ENCODE results near the gene NEURL3.
"Not testable (repeated sequence)": the region's sequence is repeated elsewhere in the genome, so short reads cannot be mapped to it uniquely, and the experiment has no call there.

The NEURL3 gene

DNA sequence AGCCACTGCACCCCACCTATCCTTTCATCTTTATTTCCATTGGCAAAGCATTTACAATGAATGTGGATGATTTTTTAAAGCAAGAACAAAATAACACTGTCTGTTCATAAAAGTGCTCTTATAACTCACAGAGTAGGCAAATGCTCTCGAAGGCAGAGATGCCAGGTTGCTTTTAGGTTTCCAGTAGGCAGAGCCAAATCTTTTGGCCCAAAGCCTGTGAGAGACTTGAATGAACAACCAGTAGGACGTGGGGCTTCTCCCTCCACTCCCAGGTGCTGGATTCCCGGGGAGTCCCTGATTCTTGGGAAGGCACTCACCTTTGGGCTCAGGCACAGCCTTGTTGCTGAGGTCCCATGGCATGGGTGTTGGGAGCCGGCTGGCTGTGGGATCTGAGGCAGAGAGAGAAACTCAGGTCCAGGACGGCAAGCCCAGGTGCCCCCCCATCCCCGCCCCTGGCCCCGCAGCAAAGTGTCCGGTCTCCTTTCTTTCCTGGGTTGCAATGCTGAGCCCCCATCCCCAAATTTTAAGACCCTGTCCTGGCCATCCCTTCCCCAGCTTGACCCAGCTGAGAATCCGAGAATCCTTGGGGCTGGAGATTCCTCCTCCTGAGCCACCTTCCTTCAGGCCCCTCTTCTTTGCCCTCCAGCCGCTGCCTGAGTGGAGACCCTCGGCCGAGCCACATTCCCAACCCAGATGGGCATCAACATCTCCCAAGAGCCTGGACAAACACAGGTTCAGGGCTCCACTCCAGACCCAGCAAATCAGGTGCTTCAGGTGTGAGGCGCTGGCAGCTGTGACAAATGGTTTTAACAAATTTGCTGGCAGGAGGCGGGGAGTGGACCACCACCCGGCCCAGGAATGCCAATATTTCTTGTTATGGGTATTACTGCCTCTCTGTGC is 5.8 kb downstream of the NEURL3 start:
- no peak overlapping the region for H2AFZ ChIP-seq (ENCODE audit: insufficient read depth, low read length, poor library complexity)
- peaks cover 2% of the 10 kb centered on the region for H3K9me3 ChIP-seq (ENCODE audit: insufficient read depth, low read depth, low read length)
- no CpG with 5 or more reads among the region's 15 CpGs for WGBS (ENCODE audit: extremely low coverage, insufficient coverage, insufficient read length)
- no peak overlapping the region for H3K27ac ChIP-seq (ENCODE audit: low read depth, low read length)
- H4K12ac ChIP-seq (ENCODE audit: low read depth, low read length) = no peak overlapping the region
- H4K91ac ChIP-seq (ENCODE audit: low read depth, low read length) = no peak overlapping the region
- peaks cover 6% of the 10 kb centered on the region for H3K79me1 ChIP-seq (ENCODE audit: low read length)
- no peaks in the 10 kb centered on the region for H3K27me3 ChIP-seq (ENCODE audit: insufficient read depth, low read length)
- DNase-seq = no peak
- H3K9ac ChIP-seq (ENCODE audit: low read length) = no peak overlapping the region
- H2BK120ac ChIP-seq (ENCODE audit: insufficient read depth, low read length, poor library complexity) = no peak overlapping the region
- H4K8ac ChIP-seq (ENCODE audit: low read depth, low read length) = no peak overlapping the region
- no peak overlapping the region for H2BK12ac ChIP-seq (ENCODE audit: low read length)
- no peak overlapping the region for H2BK5ac ChIP-seq (ENCODE audit: low read depth, low read length, poor library complexity)
- H3K14ac ChIP-seq (ENCODE audit: low read length) = no peak overlapping the region
- H3K23ac ChIP-seq (ENCODE audit: low read length) = no peak overlapping the region
- H2AK5ac ChIP-seq (ENCODE audit: low read length) = no peak overlapping the region
- H3K4me3 ChIP-seq (ENCODE audit: low read depth, low read length) = no peak overlapping the region
- no peaks in the 10 kb centered on the region for H3K36me3 ChIP-seq (ENCODE audit: control insufficient read depth in 1 of 2, insufficient read depth in 2 of 2, low read length in 2 of 2)
- no peak overlapping the region for H3K4me2 ChIP-seq (ENCODE audit: low read length)
- H3K18ac ChIP-seq (ENCODE audit: low read length) = no peak overlapping the region
- no peak overlapping the region for H3K4ac ChIP-seq (ENCODE audit: low read depth, low read length)
- H3K4me1 ChIP-seq (ENCODE audit: control insufficient read depth in 1 of 2, insufficient read depth in 2 of 2, low read length in 2 of 2) = peaks cover 14 to 20% of the 10 kb centered on the region in 2 experiments
- H3K79me2 ChIP-seq (ENCODE audit: control insufficient read depth, insufficient read depth, low read length, poor library complexity) = no peaks in the 10 kb centered on the region

DNA sequence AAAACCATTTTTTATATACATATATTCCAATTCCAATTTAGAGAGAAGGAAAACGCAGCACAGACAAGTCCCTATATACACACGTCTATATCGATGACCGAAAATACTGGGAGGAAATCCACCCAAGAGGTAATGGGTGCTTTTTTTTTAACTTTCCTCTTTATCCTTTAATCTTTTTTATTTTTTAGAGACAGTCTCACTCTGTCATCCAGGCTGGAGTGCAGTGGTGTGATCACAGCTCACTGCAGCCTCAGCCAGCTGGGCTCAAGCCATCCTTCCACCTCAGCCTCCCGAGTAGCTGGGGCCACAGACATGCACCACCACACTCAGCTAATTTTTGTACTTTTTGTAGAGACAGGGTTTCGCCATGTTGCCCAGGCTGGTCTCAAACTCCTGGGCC is 6.5 kb downstream of the NEURL3 start:
- not testable (repeated sequence) for H3K4me3 ChIP-seq (ENCODE audit: low read depth, low read length)
- no CpG with 5 or more reads among the region's 6 CpGs for WGBS (ENCODE audit: extremely low coverage, insufficient coverage, insufficient read length)

DNA sequence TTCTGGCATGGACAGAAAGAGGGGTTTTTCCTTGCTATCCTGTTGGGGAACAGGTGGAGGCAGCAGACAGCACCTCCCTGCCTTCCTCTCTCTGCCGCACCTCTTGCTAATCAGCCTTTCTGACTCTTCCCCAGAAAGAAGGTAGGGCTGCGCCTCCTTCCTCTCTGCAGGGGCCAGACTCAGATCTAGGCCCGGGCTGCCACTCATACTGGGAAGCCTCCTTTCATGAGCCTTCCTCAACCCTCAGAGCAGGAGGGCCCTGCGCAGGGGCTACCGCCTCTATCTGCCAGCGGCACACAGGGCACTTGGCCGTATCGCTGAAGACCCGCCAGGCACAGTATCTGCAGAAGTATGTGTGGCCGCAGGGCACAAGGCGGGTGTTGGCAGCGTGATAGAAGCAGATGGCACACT is 7.1 kb downstream of the NEURL3 start:
- Histone ChIP-seq H2AK5ac (ENCODE audit: low read length) (no peak overlapping the region), H2BK5ac (ENCODE audit: low read depth, low read length, poor library complexity) (no peak overlapping the region), H3K4me1 (ENCODE audit: control insufficient read depth in 1 of 2, insufficient read depth in 2 of 2, low read length in 2 of 2) (peaks cover 6 to 9% of the 10 kb centered on the region in 2 experiments), H2BK12ac (ENCODE audit: low read length) (no peak overlapping the region), H3K4me3 (ENCODE audit: low read depth, low read length) (no peak overlapping the region), H3K79me2 (ENCODE audit: control insufficient read depth, insufficient read depth, low read length, poor library complexity) (no peaks in the 10 kb centered on the region), H2AFZ (ENCODE audit: insufficient read depth, low read length, poor library complexity) (no peak overlapping the region), H4K91ac (ENCODE audit: low read depth, low read length) (no peak overlapping the region), H4K8ac (ENCODE audit: low read depth, low read length) (no peak overlapping the region), H3K4ac (ENCODE audit: low read depth, low read length) (no peak overlapping the region), H3K14ac (ENCODE audit: low read length) (no peak overlapping the region), H2BK120ac (ENCODE audit: insufficient read depth, low read length, poor library complexity) (no peak overlapping the region), H3K9ac (ENCODE audit: low read length) (no peak overlapping the region), H3K36me3 (ENCODE audit: control insufficient read depth in 1 of 2, insufficient read depth in 2 of 2, low read length in 2 of 2) (no peaks in the 10 kb centered on the region), H3K9me3 (ENCODE audit: insufficient read depth, low read depth, low read length) (peaks cover 2% of the 10 kb centered on the region), H3K27me3 (ENCODE audit: insufficient read depth, low read length) (no peaks in the 10 kb centered on the region), H3K79me1 (ENCODE audit: low read length) (no peaks in the 10 kb centered on the region), H3K27ac (ENCODE audit: low read depth, low read length) (no peak overlapping the region), H4K12ac (ENCODE audit: low read depth, low read length) (no peak overlapping the region), H3K18ac (ENCODE audit: low read length) (no peak overlapping the region), H3K4me2 (ENCODE audit: low read length) (no peak overlapping the region), H3K23ac (ENCODE audit: low read length) (no peak overlapping the region)
- DNase-seq = no peak
- no CpG with 5 or more reads among the region's 12 CpGs for WGBS (ENCODE audit: extremely low coverage, insufficient coverage, insufficient read length)

More for the DNA sequence above, 6.5 kb downstream of the NEURL3 start:
- not testable (repeated sequence) for H4K91ac ChIP-seq (ENCODE audit: low read depth, low read length); H3K9me3 ChIP-seq (ENCODE audit: insufficient read depth, low read depth, low read length); H3K14ac ChIP-seq (ENCODE audit: low read length); H2AK5ac ChIP-seq (ENCODE audit: low read length); DNase-seq; H2BK120ac ChIP-seq (ENCODE audit: insufficient read depth, low read length, poor library complexity); H4K12ac ChIP-seq (ENCODE audit: low read depth, low read length); H4K8ac ChIP-seq (ENCODE audit: low read depth, low read length); H3K4ac ChIP-seq (ENCODE audit: low read depth, low read length); H3K18ac ChIP-seq (ENCODE audit: low read length); H3K9ac ChIP-seq (ENCODE audit: low read length); H3K27ac ChIP-seq (ENCODE audit: low read depth, low read length); H3K79me2 ChIP-seq (ENCODE audit: control insufficient read depth, insufficient read depth, low read length, poor library complexity); H3K79me1 ChIP-seq (ENCODE audit: low read length); H3K4me2 ChIP-seq (ENCODE audit: low read length); H3K36me3 ChIP-seq (ENCODE audit: control insufficient read depth in 1 of 2, insufficient read depth in 2 of 2, low read length in 2 of 2); H3K23ac ChIP-seq (ENCODE audit: low read length); H3K27me3 ChIP-seq (ENCODE audit: insufficient read depth, low read length); H2BK5ac ChIP-seq (ENCODE audit: low read depth, low read length, poor library complexity); H2AFZ ChIP-seq (ENCODE audit: insufficient read depth, low read length, poor library complexity); H2BK12ac ChIP-seq (ENCODE audit: low read length)
- peaks cover 12 to 14% of the 10 kb centered on the region in 2 experiments for H3K4me1 ChIP-seq (ENCODE audit: control insufficient read depth in 1 of 2, insufficient read depth in 2 of 2, low read length in 2 of 2)

DNA sequence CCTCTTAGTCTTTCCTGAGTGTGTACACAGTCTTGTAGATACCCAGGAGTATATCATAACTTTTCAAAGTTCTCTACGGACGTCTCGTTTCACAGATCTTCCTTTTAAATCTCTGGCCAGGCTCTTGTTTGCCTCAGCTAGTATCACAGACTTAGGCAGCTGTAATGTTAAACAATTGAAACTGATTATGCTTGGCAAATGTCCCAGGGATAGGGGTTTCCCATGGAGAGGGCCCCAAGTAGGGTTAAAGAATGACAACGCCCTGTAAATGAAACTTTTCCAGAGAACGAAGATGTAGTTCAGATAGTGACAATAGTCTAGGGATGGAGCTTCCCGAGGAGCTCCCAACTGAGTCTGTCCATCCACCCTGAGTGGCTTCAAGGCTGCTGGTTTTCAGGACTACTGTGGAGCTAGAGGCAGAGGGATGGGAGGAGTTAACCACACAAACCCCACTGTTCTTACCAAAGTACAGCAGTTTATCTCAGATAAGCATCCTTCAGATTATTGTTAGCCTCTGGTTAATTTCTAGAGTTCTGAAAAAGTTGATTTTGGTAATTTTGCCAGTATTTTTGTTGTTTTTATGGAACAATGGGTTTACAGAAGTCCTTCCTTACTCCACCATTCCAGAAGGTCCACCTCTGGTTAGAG is 9.1 kb downstream of the NEURL3 start:
- Histone ChIP-seq H2BK5ac (ENCODE audit: low read depth, low read length, poor library complexity) (no peak overlapping the region), H2AK5ac (ENCODE audit: low read length) (no peak overlapping the region), H3K36me3 (ENCODE audit: control insufficient read depth in 1 of 2, insufficient read depth in 2 of 2, low read length in 2 of 2) (no peaks in the 10 kb centered on the region), H3K23ac (ENCODE audit: low read length) (no peak overlapping the region), H3K9me3 (ENCODE audit: insufficient read depth, low read depth, low read length) (peaks cover 2% of the 10 kb centered on the region), H2AFZ (ENCODE audit: insufficient read depth, low read length, poor library complexity) (no peak overlapping the region), H4K12ac (ENCODE audit: low read depth, low read length) (no peak overlapping the region), H4K8ac (ENCODE audit: low read depth, low read length) (no peak overlapping the region), H3K4ac (ENCODE audit: low read depth, low read length) (no peak overlapping the region), H3K18ac (ENCODE audit: low read length) (no peak overlapping the region), H3K27me3 (ENCODE audit: insufficient read depth, low read length) (no peaks in the 10 kb centered on the region), H3K9ac (ENCODE audit: low read length) (no peak overlapping the region), H3K27ac (ENCODE audit: low read depth, low read length) (no peak overlapping the region), H3K4me3 (ENCODE audit: low read depth, low read length) (no peak overlapping the region), H3K79me2 (ENCODE audit: control insufficient read depth, insufficient read depth, low read length, poor library complexity) (no peaks in the 10 kb centered on the region), H4K91ac (ENCODE audit: low read depth, low read length) (no peak overlapping the region), H2BK12ac (ENCODE audit: low read length) (no peak overlapping the region), H3K4me1 (ENCODE audit: control insufficient read depth in 1 of 2, insufficient read depth in 2 of 2, low read length in 2 of 2) (no peaks in the 10 kb centered on the region), H2BK120ac (ENCODE audit: insufficient read depth, low read length, poor library complexity) (no peak overlapping the region), H3K14ac (ENCODE audit: low read length) (no peak overlapping the region), H3K4me2 (ENCODE audit: low read length) (no peak overlapping the region), H3K79me1 (ENCODE audit: low read length) (no peaks in the 10 kb centered on the region)
- DNase-seq = no peak
- no CpG with 5 or more reads among the region's 6 CpGs for WGBS (ENCODE audit: extremely low coverage, insufficient coverage, insufficient read length)
